Astrocyte (in vitro differentiated cells and primary cell): Measurements from ENCODE around the gene PRR16. TPM values are rescaled to one million over a fixed set of nuclear protein-coding genes. Genes with fewer than 3 reads are reported as not detected.

Experiments used
- DNase-seq: peaks from one replicate; pipeline ENCODE4 v3.0.0-alpha.2; 2010; ENCODE audit warnings: low read depth
- FAIRE-seq: peaks from 2 replicates; lab custom pipeline; 2011; peaks lifted over from hg19 to GRCh38; lab: Jason Lieb, UNC
- H2AFZ ChIP-seq: 2 replicates; pipeline ENCODE4 v1.6.0; 2012; ENCODE audit warnings: low read depth, low read length, inconsistent platforms
- H3K27ac ChIP-seq: 2 replicates; pipeline ENCODE4 v1.5.1; 2011; ENCODE audit warnings: low read depth, low read length, inconsistent platforms
- H3K27me3 ChIP-seq: 2 replicates; pipeline ENCODE4 v1.6.0; 2011; ENCODE audit warnings: low read length, inconsistent platforms; ENCODE audit not compliant: insufficient read depth
- H3K36me3 ChIP-seq: 2 replicates; pipeline ENCODE4 v1.5.1; 2011; ENCODE audit warnings: low read length, inconsistent platforms; ENCODE audit not compliant: insufficient read depth
- H3K4me1 ChIP-seq: 2 replicates; pipeline ENCODE4 v1.5.1; 2011; ENCODE audit warnings: low read length, inconsistent platforms; ENCODE audit not compliant: insufficient read depth
- H3K4me2 ChIP-seq: 2 replicates; pipeline ENCODE4 v1.6.0; 2012; ENCODE audit warnings: low read length, inconsistent platforms
- H3K4me3 ChIP-seq: 2 replicates; pipeline ENCODE4 v1.5.1; 2011; ENCODE audit warnings: low read depth, mild to moderate bottlenecking, low read length, inconsistent platforms; ENCODE audit not compliant: insufficient read depth
- H3K79me2 ChIP-seq: 2 replicates; pipeline ENCODE4 v1.6.0; 2012; ENCODE audit warnings: mild to moderate bottlenecking, low read length, inconsistent platforms; ENCODE audit not compliant: insufficient read depth
- H3K9ac ChIP-seq: 2 replicates; pipeline ENCODE4 v1.6.0; 2012; ENCODE audit warnings: mild to moderate bottlenecking, low read length, inconsistent platforms
- H3K9me3 ChIP-seq: 2 replicates; pipeline ENCODE4 v1.5.1; 2012; ENCODE audit warnings: low read depth, mild to moderate bottlenecking, low read length, inconsistent platforms; ENCODE audit not compliant: insufficient read depth
- H4K20me1 ChIP-seq: 2 replicates; pipeline ENCODE4 v1.6.0; 2012; ENCODE audit warnings: low read length, inconsistent platforms; ENCODE audit not compliant: insufficient read depth
- H3K27ac Mint-ChIP-seq: one replicate; pipeline ENCODE4 v1.8.0; 2021; ENCODE audit warnings: mild to moderate bottlenecking, mixed read lengths; ENCODE audit not compliant: unreplicated experiment
- H3K27me3 Mint-ChIP-seq: one replicate; pipeline ENCODE4 v1.8.0; 2021; ENCODE audit warnings: low read depth, mixed read lengths; ENCODE audit not compliant: unreplicated experiment
- H3K36me3 Mint-ChIP-seq: one replicate; pipeline ENCODE4 v1.8.0; 2021; ENCODE audit warnings: low read depth, mixed read lengths; ENCODE audit not compliant: unreplicated experiment
- H3K4me1 Mint-ChIP-seq: one replicate; pipeline ENCODE4 v1.8.0; 2021; ENCODE audit warnings: low read depth, mixed read lengths; ENCODE audit not compliant: unreplicated experiment
- H3K4me3 Mint-ChIP-seq: one replicate; pipeline ENCODE4 v1.8.0; 2021; ENCODE audit warnings: mild to moderate bottlenecking, moderate library complexity, mixed read lengths; ENCODE audit not compliant: unreplicated experiment
- H3K9me3 Mint-ChIP-seq: one replicate; pipeline ENCODE4 v1.8.0; 2021; ENCODE audit warnings: mild to moderate bottlenecking, mixed read lengths; ENCODE audit not compliant: unreplicated experiment
- CTCF ChIP-seq: IDR thresholded peaks from 2 replicates; pipeline ENCODE4 v1.5.1; 2011; ENCODE audit warnings: low read depth, mild to moderate bottlenecking, inconsistent platforms, low read length, moderate library complexity; ENCODE audit not compliant: insufficient read depth
- EZH2 ChIP-seq: IDR thresholded peaks from 2 replicates; pipeline ENCODE4 v1.6.1; 2012; ENCODE audit warnings: mild to moderate bottlenecking, low read length, inconsistent platforms; ENCODE audit not compliant: insufficient read depth
- total RNA-seq: library from RNA; stranded (reverse); gene quantifications from 2 replicates; pipeline ENCODE4 v1.2.1, GENCODE V29; 2021

PRR16 gene
- total RNA-seq, 1 donor from 2014 or later, result 9.1 TPM

- no peaks in the 10 kb centered on the region for H4K20me1 ChIP-seq
- no peak overlapping the region for H3K27ac ChIP-seq
- TF ChIP-seq CTCF, result no peak
- no peak for TF ChIP-seq EZH2
- peaks cover 60% of the 10 kb centered on the region for H3K4me1 Mint-ChIP-seq
- FAIRE-seq (peak; percentile 82), DNase-seq (peak; percentile 41)
- no peak overlapping the region for H2AFZ ChIP-seq
- H3K79me2 ChIP-seq, result no peaks in the 10 kb centered on the region
- H3K9me3 Mint-ChIP-seq, result peaks cover 2% of the 10 kb centered on the region
- no peak overlapping the region for H3K4me2 ChIP-seq
- H3K27me3 Mint-ChIP-seq, result no peaks in the 10 kb centered on the region
- H3K9me3 ChIP-seq, result no peaks in the 10 kb centered on the region
- peak overlapping the region; percentile 89 for H3K27ac Mint-ChIP-seq
- H3K4me3 Mint-ChIP-seq, result no peak overlapping the region
- no peak overlapping the region for H3K4me3 ChIP-seq
- no peaks in the 10 kb centered on the region for H3K36me3 ChIP-seq
- peaks cover 2% of the 10 kb centered on the region for H3K36me3 Mint-ChIP-seq
- H3K4me1 ChIP-seq, result peaks cover 30% of the 10 kb centered on the region
- H3K9ac ChIP-seq, result no peak overlapping the region
- H3K27me3 ChIP-seq, result no peaks in the 10 kb centered on the region
These were observed 14.6 kb upstream of the PRR16 start for GRCh38 chr5:120449501-120449900.

GRCh38 chr5:120450910-120451309 lies 13.2 kb upstream of the PRR16 start:
- Histone ChIP-seq H3K9me3 (no peaks in the 10 kb centered on the region), H3K79me2 (no peaks in the 10 kb centered on the region), H3K4me1 (peaks cover 25% of the 10 kb centered on the region), H3K4me3 (no peak overlapping the region), H4K20me1 (no peaks in the 10 kb centered on the region), H2AFZ (no peak overlapping the region), H3K27ac (no peak overlapping the region), H3K9ac (no peak overlapping the region), H3K36me3 (no peaks in the 10 kb centered on the region), H3K27me3 (no peaks in the 10 kb centered on the region), H3K4me2 (no peak overlapping the region)
- TF ChIP-seq CTCF (no peak), EZH2 (no peak)
- Mint-ChIP-seq H3K4me3 (no peak overlapping the region), H3K9me3 (peaks cover 2% of the 10 kb centered on the region), H3K36me3 (peaks cover 2% of the 10 kb centered on the region), H3K4me1 (peaks cover 60% of the 10 kb centered on the region), H3K27ac (peak overlapping the region; percentile 58), H3K27me3 (no peaks in the 10 kb centered on the region)
- FAIRE-seq (no peak), DNase-seq (no peak)

- Histone ChIP-seq H3K9ac (no peak overlapping the region), H3K36me3 (no peaks in the 10 kb centered on the region), H3K4me2 (no peak overlapping the region), H3K27ac (no peak overlapping the region), H4K20me1 (no peaks in the 10 kb centered on the region), H3K9me3 (no peaks in the 10 kb centered on the region), H3K4me1 (peaks cover 20% of the 10 kb centered on the region), H3K4me3 (no peak overlapping the region), H3K27me3 (no peaks in the 10 kb centered on the region), H3K79me2 (no peaks in the 10 kb centered on the region), H2AFZ (no peak overlapping the region)
- FAIRE-seq (no peak), DNase-seq (no peak)
- Mint-ChIP-seq H3K9me3 (peaks cover 2% of the 10 kb centered on the region), H3K27me3 (no peaks in the 10 kb centered on the region), H3K27ac (no peak overlapping the region), H3K4me3 (no peak overlapping the region), H3K36me3 (peaks cover 2% of the 10 kb centered on the region), H3K4me1 (peaks cover 58% of the 10 kb centered on the region)
- TF ChIP-seq EZH2 (no peak), CTCF (no peak)
These were observed 12.7 kb upstream of the PRR16 start for GRCh38 chr5:120451445-120451844.
